ENCODE measurements around the gene GRIN2C.

GRIN2C gene

GRCh38 chr17:74846621-74847020, 13.1 kb downstream of the GRIN2C start:
- no peak for DNase-seq (ENCODE audit: low read depth)

GRCh38 chr17:74843352-74843627, 16.4 kb downstream of the GRIN2C start:
- DNase-seq (ENCODE audit: low read depth): no peak

- DNase-seq (ENCODE audit: low read depth): no peak
Measured at GRCh38 chr17:74842599-74843351, 16.9 kb downstream of the GRIN2C start.

- DNase-seq (ENCODE audit: low read depth): no peak
Measured at GRCh38 chr17:74842146-74842598, 17.5 kb downstream of the GRIN2C start.

- DNase-seq (ENCODE audit: low read depth): no peak
Measured at GRCh38 chr17:74840989-74841666, 18.6 kb downstream of the GRIN2C start.

DNA sequence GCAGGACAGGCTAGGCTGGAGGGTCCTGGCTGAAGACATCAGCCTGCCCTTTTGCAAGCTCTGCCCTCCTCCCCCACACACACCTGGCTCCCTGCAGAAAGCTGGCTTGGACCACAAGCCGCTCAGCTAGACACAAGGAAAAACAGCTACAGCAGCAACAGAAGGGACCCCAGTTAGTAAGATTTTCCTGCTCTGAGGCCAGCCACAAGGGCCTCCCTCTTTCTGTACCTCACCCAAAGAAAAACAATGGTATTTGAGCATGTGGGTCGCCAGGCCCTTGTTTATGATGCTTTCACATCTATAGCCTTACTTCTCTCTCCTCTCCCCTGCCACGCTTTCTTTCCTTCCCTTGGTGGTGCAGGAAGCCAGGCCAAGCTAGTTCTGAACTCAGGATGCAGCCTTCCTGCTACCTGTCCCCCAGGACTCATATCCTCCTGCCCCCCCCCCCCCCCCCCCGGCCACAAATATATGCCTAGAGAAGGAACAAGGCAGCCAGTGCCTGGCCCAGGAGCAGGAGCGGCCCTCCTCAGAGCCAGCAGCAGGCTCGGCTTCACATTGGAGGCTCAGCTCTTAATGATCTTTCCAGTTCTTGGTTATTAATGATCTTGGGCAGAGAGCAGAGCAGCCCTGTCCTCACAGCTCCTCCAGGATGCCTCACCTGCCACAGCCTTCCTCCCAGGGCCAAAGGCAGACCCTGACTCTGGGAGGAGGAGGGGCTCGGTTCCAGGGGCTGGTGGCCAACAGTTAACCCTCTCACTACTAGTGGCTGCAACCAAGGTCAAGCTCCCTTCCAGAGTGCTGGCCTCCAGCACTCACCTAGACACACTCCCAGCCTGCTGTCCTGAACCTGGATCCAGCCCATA, 19.5 kb downstream of the GRIN2C start:
- DNase-seq (ENCODE audit: low read depth): no peak

DNA sequence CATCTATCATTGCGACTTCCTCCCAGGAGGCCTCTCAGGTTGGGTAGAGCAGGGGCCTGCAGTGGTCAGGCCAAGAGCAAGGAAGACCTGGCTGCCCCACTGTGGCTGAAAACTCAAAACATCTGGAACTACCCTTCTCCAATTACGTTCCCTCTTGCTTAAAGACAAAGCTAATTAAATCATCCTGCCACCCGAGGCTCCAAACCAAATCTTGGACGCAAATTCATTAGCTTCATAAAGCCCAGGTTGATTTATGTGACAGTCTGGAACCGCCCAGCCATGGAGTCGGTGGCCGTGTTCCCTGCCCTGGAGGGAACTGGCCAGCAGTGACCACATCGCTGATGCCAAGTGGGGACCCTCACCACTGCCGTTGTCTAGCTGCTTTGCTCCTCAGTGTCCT, 21.4 kb downstream of the GRIN2C start:
- DNase-seq (ENCODE audit: low read depth): no peak

DNA sequence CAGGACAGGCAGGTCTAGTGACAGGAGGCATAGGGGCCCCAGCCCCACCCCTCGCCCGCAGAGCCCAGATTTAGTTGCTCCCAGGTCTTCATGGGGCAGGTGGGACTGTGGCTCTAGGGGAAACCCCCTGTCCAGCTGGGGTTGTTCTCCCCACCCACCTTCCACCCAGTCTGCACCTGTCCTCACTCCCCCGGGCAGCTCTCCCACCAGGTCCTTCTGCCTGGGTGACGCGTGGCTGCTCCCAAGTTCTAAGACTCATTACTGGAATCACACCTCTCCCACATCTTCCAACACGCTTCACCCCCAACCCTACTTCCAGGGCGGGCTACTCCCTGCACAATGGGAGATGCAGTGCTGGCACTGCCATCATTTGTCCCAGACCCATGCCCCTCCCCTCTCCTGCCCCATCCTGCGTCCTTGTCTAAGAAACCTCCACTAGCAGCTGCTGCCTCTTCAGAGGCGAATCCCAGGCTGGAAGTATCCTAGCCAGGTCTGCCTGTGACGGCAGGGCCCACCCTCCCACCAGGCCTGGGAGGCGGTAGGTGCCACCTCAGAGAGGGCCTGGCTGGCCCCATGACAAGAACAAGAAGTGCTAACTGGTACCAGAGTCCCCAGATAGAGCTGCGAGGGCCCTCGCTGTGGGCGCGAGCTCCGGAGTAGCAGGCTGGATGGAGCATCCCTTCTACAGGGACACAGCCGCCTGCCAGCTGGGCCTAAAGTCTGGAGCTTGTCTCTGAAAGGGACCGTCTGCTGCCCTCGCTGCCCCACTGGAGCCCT, 22.8 kb downstream of the GRIN2C start:
- no peak for DNase-seq (ENCODE audit: low read depth)

GRCh38 chr17:74836191-74836590, 23.5 kb downstream of the GRIN2C start:
- no peak for DNase-seq (ENCODE audit: low read depth)

GRCh38 chr17:74833501-74834377, 25.9 kb downstream of the GRIN2C start:
- DNase-seq (ENCODE audit: low read depth): no peak

DNA sequence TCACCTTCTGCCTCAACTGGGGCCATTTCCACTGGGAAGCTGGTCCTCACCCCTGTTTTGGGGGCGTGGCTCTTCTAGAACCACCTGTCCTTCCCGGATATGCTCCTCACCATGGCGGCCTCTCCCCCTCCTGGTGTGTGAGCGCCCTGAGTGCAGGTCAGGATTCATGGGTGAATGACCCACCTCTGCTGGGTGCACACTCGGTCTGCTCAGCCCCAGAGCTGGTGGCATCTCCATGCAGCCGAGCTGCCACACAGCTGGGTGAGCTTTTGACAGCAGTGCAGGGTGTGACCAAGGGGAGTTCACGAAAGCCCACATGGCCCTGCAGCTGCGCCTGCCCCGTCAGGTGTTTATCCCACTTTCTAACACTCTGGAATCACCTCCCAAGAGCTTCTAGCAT, 27.3 kb downstream of the GRIN2C start:
- no peak for DNase-seq (ENCODE audit: low read depth)

- DNase-seq (ENCODE audit: low read depth): no peak
Measured at GRCh38 chr17:74831444-74832146, 28.1 kb downstream of the GRIN2C start.

DNA sequence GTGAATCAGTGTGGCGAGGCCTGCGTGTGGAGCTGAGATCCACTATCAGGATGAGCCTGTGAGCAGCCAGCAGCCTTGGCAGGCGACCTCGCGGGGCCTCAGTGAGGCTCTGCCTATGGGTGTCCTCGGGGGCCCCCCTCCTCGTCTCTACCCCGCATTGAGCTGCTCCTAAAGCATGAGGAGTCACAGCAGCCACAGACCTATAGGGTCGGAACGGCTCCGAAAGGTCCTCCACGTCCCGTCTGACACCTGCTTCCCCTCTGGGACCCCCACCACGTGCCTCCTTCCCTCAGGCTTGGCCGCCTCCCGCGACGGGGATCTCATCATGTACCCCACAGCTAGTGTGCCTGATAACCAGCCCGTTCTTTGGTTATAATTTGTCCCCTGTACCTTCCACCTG, 28.8 kb downstream of the GRIN2C start:
- DNase-seq (ENCODE audit: low read depth): no peak

DNA sequence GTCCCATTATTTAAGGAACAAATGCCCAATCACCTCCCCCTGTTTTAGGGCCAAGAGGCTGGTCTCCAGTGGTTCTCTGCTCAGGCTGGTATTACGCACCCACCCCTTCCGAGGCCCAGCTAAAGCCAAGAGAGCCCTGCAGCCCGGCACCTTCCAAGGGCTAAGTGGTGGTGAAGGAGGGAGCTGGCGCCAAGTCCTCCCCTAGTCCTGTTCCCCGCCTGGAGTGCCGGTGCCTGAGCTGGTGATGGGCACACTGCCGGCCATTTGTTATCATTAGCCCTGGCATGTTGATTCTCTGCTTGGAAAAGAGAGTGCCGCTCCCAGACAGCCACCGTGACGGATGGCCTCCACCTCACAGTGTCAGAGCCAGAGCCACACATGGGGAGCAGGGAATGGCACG, 31.9 kb downstream of the GRIN2C start:
- DNase-seq (ENCODE audit: low read depth): no peak

- DNase-seq (ENCODE audit: low read depth): no peak
Measured at GRCh38 chr17:74825952-74826719, 33.5 kb downstream of the GRIN2C start.

DNA sequence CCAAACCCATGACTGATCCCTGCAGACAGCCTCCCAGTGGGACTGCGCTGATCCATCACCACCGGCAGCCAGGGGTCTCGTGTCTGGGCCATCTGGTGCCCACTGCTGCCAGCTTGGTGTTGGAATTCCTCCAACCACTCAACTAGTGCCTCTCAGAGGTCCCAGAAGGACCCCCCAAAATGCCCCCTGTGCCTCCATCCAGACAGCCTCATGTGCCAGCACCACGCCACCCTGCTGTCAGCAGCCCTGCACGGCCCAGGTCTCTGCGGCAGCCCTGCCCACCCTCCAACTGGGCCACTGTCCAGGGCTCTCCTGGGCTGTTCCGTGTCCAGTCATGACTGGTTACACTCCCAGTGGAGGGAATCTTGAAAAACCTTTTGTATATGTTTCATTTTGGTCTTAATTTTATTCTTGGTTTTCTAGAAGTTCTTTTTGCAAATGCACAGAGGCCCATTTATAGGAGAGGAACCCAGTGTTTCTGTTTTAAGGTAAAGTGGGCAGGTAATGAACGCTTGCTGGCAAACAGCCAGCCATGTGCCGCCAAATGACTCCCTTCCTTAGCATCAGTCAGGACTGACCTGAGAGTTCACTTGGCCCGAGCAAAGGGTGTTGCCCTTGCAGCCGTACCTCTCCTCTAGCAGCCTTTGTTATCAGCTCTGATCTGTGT, 34.6 kb downstream of the GRIN2C start:
- DNase-seq (ENCODE audit: low read depth): no peak

DNA sequence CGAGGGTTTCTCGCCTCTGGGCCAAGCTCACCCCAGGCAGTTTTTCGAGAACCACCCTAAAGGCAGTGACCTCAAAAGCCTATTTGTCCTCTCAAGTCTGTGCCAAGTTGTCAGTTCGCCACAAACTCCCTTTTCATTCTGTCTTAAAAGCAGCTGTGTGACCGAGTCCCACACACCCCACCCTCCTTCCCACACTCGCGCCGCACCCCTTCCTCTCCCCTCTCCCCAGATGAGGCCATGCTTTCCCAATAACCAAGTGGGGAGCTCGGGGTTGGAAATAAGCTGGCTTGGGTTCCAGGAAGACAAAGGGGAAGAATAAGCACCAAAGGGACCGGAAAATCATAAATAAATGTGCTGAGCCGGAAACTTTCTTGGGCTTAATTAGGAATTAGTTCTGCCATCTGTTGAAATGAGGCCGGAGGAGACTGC, 36.7 kb downstream of the GRIN2C start:
- no peak for DNase-seq (ENCODE audit: low read depth)

- DNase-seq (ENCODE audit: low read depth): no peak
Measured at GRCh38 chr17:74822335-74822938, 37.2 kb downstream of the GRIN2C start.
